GM21717 (cell line): ENCODE results near the gene ASL.
"Not testable (repeated sequence)": the region's sequence is repeated elsewhere in the genome, so short reads cannot be mapped to it uniquely, and the experiment has no call there.

Source experiments
- ATAC-seq: cut with Tn5 transposase; IDR thresholded peaks from one replicate; pipeline ENCODE4 v1.9.1; 2021; ENCODE audit warnings: mild to moderate bottlenecking, moderate library complexity; ENCODE audit not compliant: unreplicated experiment

ASL gene

GRCh38 chr7:66072208-66072607 lies 3.4 kb upstream of the ASL start:
- ATAC-seq, result not testable (repeated sequence)

GRCh38 chr7:66076462-66077329 lies 1.1 kb downstream of the ASL start:
- no peak for ATAC-seq

- ATAC-seq, result no peak
These were observed 2.4 kb downstream of the ASL start for GRCh38 chr7:66078067-66078466.

GRCh38 chr7:66082083-66082482 lies 6.5 kb downstream of the ASL start:
- ATAC-seq, result no peak

- no peak for ATAC-seq
These were observed 7.3 kb downstream of the ASL start for GRCh38 chr7:66082886-66083415.

GRCh38 chr7:66083677-66084076 lies 8.1 kb downstream of the ASL start:
- no peak for ATAC-seq

GRCh38 chr7:66088861-66089838 lies 13.5 kb downstream of the ASL start:
- no peak for ATAC-seq

- no peak for ATAC-seq
These were observed 17.0 kb downstream of the ASL start for GRCh38 chr7:66092654-66093053.

- ATAC-seq, result no peak
These were observed 19.4 kb downstream of the ASL start for GRCh38 chr7:66095010-66095409.

- no peak for ATAC-seq
These were observed 23.6 kb downstream of the ASL start for GRCh38 chr7:66099232-66099550.

GRCh38 chr7:66099551-66100407 lies 24.2 kb downstream of the ASL start:
- ATAC-seq, result peak; percentile 86

GRCh38 chr7:66100408-66101050 lies 24.9 kb downstream of the ASL start:
- ATAC-seq, result no peak

GRCh38 chr7:66102168-66102567 lies 26.5 kb downstream of the ASL start:
- not testable (repeated sequence) for ATAC-seq

- ATAC-seq, result not testable (repeated sequence)
These were observed 28.4 kb downstream of the ASL start for GRCh38 chr7:66103994-66104393.

- ATAC-seq, result no peak
These were observed 29.7 kb downstream of the ASL start for GRCh38 chr7:66105263-66105748.

- ATAC-seq, result not testable (repeated sequence)
These were observed 32.8 kb downstream of the ASL start for GRCh38 chr7:66108410-66108809.

- ATAC-seq, result no peak
These were observed 35.2 kb downstream of the ASL start for GRCh38 chr7:66110856-66111255.

- ATAC-seq, result peak; percentile 90
These were observed 39.4 kb downstream of the ASL start, which contains the start of gene CRCP for GRCh38 chr7:66114743-66115649. TSS of gene CRCP (plus strand) at chr7:66114847. CDS start at chr7:66114963, 116 bp downstream.
